ENCODE measurements around the gene MPRIP. TPM values are rescaled to one million over a fixed set of nuclear protein-coding genes. Genes with fewer than 3 reads are reported as not detected.

MPRIP gene
- total RNA-seq, 2 donors from 2014 or later, result 235 to 252 TPM

GRCh38 chr17:17206124-17206912 lies 164.1 kb downstream of the MPRIP start, which contains the start of gene PLD6:
Gene PLD6, minus strand, starts transcription at chr17:17206333. Its CDS starts 47 bp downstream, at chr17:17206286.
- Histone ChIP-seq H3K4me3 (peak within 1 kb of the TSS; percentile 66), H3K36me3 (no peaks in the 10 kb centered on the region), H3K4me1 (ENCODE audit: control insufficient read depth in 1 of 2, low read depth in 2 of 2) (peaks cover 18 to 43% of the 10 kb centered on the region in 2 donors), H3K9me3 (no peaks in the 10 kb centered on the region), H3K27ac (peak within 1 kb of the TSS; percentile 69 to 72), H3K27me3 (replicated peaks; ENCODE audit: insufficient read depth) (no peaks in the 10 kb centered on the region)
- TF ChIP-seq CTCF (IDR thresholded peaks at IDR 0.05), result no peak
- DNase-seq (ENCODE audit: low spot score) (no peak), ATAC-seq (ENCODE audit: insufficient number of reproducible peaks, low FRiP score, low read depth) (no peak)

GRCh38 chr17:17206913-17207335 lies 164.7 kb downstream of the MPRIP start:
- peak overlapping the region; percentile 66 for H3K4me3 ChIP-seq
- DNase-seq (ENCODE audit: low spot score), result no peak
- no peaks in the 10 kb centered on the region for H3K9me3 ChIP-seq
- H3K27ac ChIP-seq, result peak overlapping the region; percentile 69 to 72
- H3K36me3 ChIP-seq, result no peaks in the 10 kb centered on the region
- TF ChIP-seq CTCF (IDR thresholded peaks at IDR 0.05), result no peak
- ATAC-seq (ENCODE audit: insufficient number of reproducible peaks, low FRiP score, low read depth), result no peak
- no peaks in the 10 kb centered on the region for H3K27me3 ChIP-seq (replicated peaks; ENCODE audit: insufficient read depth)
- H3K4me1 ChIP-seq (ENCODE audit: control insufficient read depth in 1 of 2, low read depth in 2 of 2), result peaks cover 18 to 43% of the 10 kb centered on the region in 2 donors

GRCh38 chr17:17207998-17208397 lies 165.7 kb downstream of the MPRIP start:
- TF ChIP-seq CTCF (IDR thresholded peaks at IDR 0.05), result no peak
- Histone ChIP-seq H3K27ac (peak overlapping the region; percentile 69 to 72), H3K36me3 (peaks cover 5% of the 10 kb centered on the region), H3K4me1 (ENCODE audit: control insufficient read depth in 1 of 2, low read depth in 2 of 2) (peaks cover 18 to 42% of the 10 kb centered on the region in 2 donors), H3K4me3 (no peak overlapping the region), H3K27me3 (replicated peaks; ENCODE audit: insufficient read depth) (no peaks in the 10 kb centered on the region), H3K9me3 (no peaks in the 10 kb centered on the region)
- DNase-seq (ENCODE audit: low spot score) (no peak), ATAC-seq (ENCODE audit: insufficient number of reproducible peaks, low FRiP score, low read depth) (no peak)

- no peak for DNase-seq (ENCODE audit: low spot score)
- Histone ChIP-seq H3K4me1 (ENCODE audit: control insufficient read depth in 1 of 2, low read depth in 2 of 2) (no peaks in the 10 kb centered on the region), H3K36me3 (peaks cover 55% of the 10 kb centered on the region), H3K27ac (no peak overlapping the region), H3K4me3 (no peak overlapping the region), H3K9me3 (no peaks in the 10 kb centered on the region), H3K27me3 (replicated peaks; ENCODE audit: insufficient read depth) (no peaks in the 10 kb centered on the region)
- no peak for ATAC-seq (ENCODE audit: insufficient number of reproducible peaks, low FRiP score, low read depth)
- TF ChIP-seq CTCF (IDR thresholded peaks at IDR 0.05), result no peak
Measured at GRCh38 chr17:17213775-17214174, 171.5 kb downstream of the MPRIP start.

GRCh38 chr17:17214646-17215436 lies 172.6 kb downstream of the MPRIP start:
- Histone ChIP-seq H3K9me3 (no peaks in the 10 kb centered on the region), H3K4me1 (ENCODE audit: control insufficient read depth in 1 of 2, low read depth in 2 of 2) (no peaks in the 10 kb centered on the region), H3K36me3 (peaks cover 59% of the 10 kb centered on the region), H3K27me3 (replicated peaks; ENCODE audit: insufficient read depth) (no peaks in the 10 kb centered on the region), H3K4me3 (no peak overlapping the region), H3K27ac (no peak overlapping the region)
- no peak for TF ChIP-seq CTCF (IDR thresholded peaks at IDR 0.05)
- DNase-seq (ENCODE audit: low spot score) (no peak), ATAC-seq (ENCODE audit: insufficient number of reproducible peaks, low FRiP score, low read depth) (no peak)
